A549 (cell line): Measurements from ENCODE around the gene PCDHGA12.

Experiments
- CBX2 ChIP-seq: fragments of 200-600 bp; sonication (generic); IDR thresholded peaks from 2 replicates; pipeline ENCODE4 v1.6.1; 2016; ENCODE audit warnings: low read depth, mild to moderate bottlenecking, borderline replicate concordance
- CEBPB ChIP-seq, 2 experiments: fragments of >200 bp in 1 of 2; sonication (Bioruptor Twin) in 1 of 2; formaldehyde crosslinking in 1 of 2; IDR thresholded peaks; 2 replicates each; pipeline ENCODE4 v1.6.1; 2012 to 2016
- CTCF ChIP-seq: fragments of >200 bp; sonication (Bioruptor Twin); formaldehyde crosslinking; IDR thresholded peaks from 3 replicates; pipeline ENCODE4 v1.5.1; 2016
- HDAC2 ChIP-seq: fragments of 200-600 bp; sonication (generic); IDR thresholded peaks from 2 replicates; pipeline ENCODE4 v1.6.1; 2016
- NR3C1 ChIP-seq: fragments of >200 bp; sonication (Bioruptor Twin); formaldehyde crosslinking; IDR thresholded peaks from 3 replicates; pipeline ENCODE4 v1.6.1; 2017
- PBX3 ChIP-seq: IDR thresholded peaks from 2 replicates; pipeline ENCODE4 v1.6.1; 2012
- POLR2A ChIP-seq: IDR thresholded peaks from 2 replicates; pipeline ENCODE4 v1.6.1; 2012; ENCODE audit warnings: mild to moderate bottlenecking, low read length
- POLR2AphosphoS2 ChIP-seq: conservative IDR thresholded peaks from 2 replicates; pipeline ENCODE4 v1.6.1; 2012; ENCODE audit warnings: low read length, improper control_type of control experiment, inconsistent platforms
- ZSCAN20 ChIP-seq: fragments of 250-450 bp; sonication (Bioruptor Pico); IDR thresholded peaks from 2 replicates; pipeline ENCODE4 v1.8.0; 2022; ENCODE audit warnings: mild to moderate bottlenecking, moderate library complexity
- TF ChIP-seq, protein P1 (sequence below): IDR thresholded peaks from 2 replicates; pipeline ENCODE4 v1.6.1; 2012
- TF ChIP-seq, protein P2 (sequence below): fragments of 150-350 bp; IDR thresholded peaks from 2 replicates; pipeline ENCODE4 v1.6.1; 2014; ENCODE audit warnings: low read depth, mild to moderate bottlenecking, low read length
- TF ChIP-seq, protein P3 (sequence below): fragments of >200 bp; sonication (Bioruptor Twin); formaldehyde crosslinking; IDR thresholded peaks from 3 replicates; pipeline ENCODE4 v1.6.1; 2016
- TF ChIP-seq, protein P4 (sequence below): IDR thresholded peaks from 2 replicates; pipeline ENCODE4 v1.6.1; 2012; ENCODE audit warnings: low read depth, borderline replicate concordance
- TF ChIP-seq, protein P5 (sequence below): fragments of 450-650 bp; IDR thresholded peaks from 2 replicates; pipeline ENCODE4 v1.6.1; 2014; ENCODE audit warnings: antibody characterized with exemption

DNA sequence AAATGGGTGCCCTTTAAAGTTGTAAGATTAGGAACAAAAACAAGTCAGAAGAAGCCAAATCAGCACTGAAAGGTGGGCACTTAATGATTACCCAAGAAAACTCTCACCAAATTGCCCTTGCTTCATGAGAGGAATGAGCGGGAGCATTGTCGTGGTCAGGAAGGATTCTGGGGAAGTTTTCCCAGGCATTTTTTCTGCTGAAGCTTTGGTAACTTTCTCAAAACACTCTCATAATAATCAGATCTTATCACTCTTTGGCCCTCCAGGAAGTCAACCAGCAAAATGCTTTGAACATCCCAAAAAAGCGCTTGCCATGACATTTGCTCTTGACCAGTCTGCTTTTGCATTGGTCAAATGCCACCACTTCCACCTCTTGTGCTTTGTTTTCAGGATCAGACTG is 35.0 kb downstream of the PCDHGA12 start:
- TF ChIP-seq CTCF (no peak), CEBPB (IDR thresholded peaks at IDR 0.05) (no peak), NR3C1 (no peak), POLR2A (no peak), PBX3 (no peak), POLR2AphosphoS2 (no peak), ZSCAN20 (CRISPR knock-in tag) (no peak), HDAC2 (no peak), CBX2 (no peak)
- TF ChIP-seq, protein P1, sequence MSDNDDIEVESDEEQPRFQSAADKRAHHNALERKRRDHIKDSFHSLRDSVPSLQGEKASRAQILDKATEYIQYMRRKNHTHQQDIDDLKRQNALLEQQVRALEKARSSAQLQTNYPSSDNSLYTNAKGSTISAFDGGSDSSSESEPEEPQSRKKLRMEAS: no peak
- TF ChIP-seq, protein P2, sequence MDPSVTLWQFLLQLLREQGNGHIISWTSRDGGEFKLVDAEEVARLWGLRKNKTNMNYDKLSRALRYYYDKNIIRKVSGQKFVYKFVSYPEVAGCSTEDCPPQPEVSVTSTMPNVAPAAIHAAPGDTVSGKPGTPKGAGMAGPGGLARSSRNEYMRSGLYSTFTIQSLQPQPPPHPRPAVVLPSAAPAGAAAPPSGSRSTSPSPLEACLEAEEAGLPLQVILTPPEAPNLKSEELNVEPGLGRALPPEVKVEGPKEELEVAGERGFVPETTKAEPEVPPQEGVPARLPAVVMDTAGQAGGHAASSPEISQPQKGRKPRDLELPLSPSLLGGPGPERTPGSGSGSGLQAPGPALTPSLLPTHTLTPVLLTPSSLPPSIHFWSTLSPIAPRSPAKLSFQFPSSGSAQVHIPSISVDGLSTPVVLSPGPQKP: no peak
- TF ChIP-seq, protein P3, sequence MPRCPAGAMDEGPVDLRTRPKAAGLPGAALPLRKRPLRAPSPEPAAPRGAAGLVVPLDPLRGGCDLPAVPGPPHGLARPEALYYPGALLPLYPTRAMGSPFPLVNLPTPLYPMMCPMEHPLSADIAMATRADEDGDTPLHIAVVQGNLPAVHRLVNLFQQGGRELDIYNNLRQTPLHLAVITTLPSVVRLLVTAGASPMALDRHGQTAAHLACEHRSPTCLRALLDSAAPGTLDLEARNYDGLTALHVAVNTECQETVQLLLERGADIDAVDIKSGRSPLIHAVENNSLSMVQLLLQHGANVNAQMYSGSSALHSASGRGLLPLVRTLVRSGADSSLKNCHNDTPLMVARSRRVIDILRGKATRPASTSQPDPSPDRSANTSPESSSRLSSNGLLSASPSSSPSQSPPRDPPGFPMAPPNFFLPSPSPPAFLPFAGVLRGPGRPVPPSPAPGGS: no peak
- TF ChIP-seq, protein P4, sequence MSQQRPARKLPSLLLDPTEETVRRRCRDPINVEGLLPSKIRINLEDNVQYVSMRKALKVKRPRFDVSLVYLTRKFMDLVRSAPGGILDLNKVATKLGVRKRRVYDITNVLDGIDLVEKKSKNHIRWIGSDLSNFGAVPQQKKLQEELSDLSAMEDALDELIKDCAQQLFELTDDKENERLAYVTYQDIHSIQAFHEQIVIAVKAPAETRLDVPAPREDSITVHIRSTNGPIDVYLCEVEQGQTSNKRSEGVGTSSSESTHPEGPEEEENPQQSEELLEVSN: no peak
- TF ChIP-seq, protein P5, sequence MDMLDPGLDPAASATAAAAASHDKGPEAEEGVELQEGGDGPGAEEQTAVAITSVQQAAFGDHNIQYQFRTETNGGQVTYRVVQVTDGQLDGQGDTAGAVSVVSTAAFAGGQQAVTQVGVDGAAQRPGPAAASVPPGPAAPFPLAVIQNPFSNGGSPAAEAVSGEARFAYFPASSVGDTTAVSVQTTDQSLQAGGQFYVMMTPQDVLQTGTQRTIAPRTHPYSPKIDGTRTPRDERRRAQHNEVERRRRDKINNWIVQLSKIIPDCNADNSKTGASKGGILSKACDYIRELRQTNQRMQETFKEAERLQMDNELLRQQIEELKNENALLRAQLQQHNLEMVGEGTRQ: no peak
